D721Med (cell line): ENCODE results near the gene TARS1.

ENCODE experiments used
- DNase-seq: peaks from one replicate; pipeline ENCODE4 v3.0.0; 2011; ENCODE audit warnings: low spot score; ENCODE audit not compliant: insufficient read length
- FAIRE-seq: peaks from 2 replicates; lab custom pipeline; 2011; peaks lifted over from hg19 to GRCh38; lab: Jason Lieb, UNC
- TF ChIP-seq, protein P1 (sequence below): IDR thresholded peaks from 2 replicates; pipeline ENCODE4 v1.5.1; 2012; ENCODE audit warnings: mild to moderate bottlenecking, control low read depth; ENCODE audit not compliant: insufficient read depth; ENCODE audit errors: missing control alignments

Gene TARS1

DNA sequence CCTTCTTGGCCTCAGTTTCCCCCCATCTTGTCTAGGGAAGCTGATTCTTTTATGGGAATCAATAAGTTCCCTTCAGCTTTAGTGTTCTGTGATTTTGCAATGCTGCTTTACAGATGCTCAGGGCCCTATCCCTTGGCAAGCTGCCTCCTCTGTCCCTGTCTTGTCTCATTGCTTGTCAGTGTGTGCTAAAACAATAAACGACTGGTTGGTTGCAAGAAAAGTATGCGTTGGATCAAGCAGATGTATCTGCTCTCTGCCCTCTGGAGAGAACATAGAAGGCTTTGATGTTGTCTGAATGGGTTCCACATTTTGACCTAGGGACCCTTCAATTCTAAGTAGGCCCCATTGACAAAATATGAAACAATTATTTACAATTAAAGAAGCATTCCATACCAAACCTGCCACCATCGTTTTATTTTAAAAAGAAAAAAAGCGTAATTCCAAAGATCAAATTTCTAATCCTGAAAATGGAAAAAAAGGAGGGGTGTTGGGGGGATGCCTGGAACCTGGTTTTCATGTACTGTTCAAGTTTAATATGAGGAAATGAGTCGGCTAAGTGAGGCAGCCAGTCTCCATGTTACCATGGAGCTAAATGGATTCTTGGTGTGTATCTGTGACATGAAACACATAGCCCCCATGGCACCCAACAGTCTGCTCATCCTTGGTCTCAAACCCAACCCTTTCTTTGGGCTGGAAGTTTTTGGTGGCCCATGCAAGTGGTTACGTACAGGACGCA is 31.2 kb upstream of the TARS1 start:
- DNase-seq (no peak), FAIRE-seq (no peak)
- TF ChIP-seq, protein P1, sequence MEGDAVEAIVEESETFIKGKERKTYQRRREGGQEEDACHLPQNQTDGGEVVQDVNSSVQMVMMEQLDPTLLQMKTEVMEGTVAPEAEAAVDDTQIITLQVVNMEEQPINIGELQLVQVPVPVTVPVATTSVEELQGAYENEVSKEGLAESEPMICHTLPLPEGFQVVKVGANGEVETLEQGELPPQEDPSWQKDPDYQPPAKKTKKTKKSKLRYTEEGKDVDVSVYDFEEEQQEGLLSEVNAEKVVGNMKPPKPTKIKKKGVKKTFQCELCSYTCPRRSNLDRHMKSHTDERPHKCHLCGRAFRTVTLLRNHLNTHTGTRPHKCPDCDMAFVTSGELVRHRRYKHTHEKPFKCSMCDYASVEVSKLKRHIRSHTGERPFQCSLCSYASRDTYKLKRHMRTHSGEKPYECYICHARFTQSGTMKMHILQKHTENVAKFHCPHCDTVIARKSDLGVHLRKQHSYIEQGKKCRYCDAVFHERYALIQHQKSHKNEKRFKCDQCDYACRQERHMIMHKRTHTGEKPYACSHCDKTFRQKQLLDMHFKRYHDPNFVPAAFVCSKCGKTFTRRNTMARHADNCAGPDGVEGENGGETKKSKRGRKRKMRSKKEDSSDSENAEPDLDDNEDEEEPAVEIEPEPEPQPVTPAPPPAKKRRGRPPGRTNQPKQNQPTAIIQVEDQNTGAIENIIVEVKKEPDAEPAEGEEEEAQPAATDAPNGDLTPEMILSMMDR = no peak

DNA sequence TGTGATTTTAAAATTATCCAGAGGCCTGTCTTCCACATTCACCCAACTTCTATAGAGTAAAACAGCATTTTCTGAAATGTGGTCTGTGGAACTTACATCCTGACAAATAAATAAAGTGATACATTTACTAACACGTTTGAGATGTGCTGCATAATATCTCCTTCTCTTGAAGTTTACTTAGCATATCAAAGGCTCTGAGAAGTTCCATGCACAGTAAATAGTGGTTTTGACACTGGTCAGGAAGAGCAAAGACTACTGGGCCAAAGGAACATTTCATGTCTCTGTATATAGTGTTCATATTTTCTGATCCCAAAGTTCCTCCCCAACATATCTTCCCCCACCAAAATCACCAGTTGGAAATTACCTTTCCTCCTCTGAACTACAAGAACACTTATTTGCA is 30.5 kb upstream of the TARS1 start:
- no peak for FAIRE-seq
- TF ChIP-seq, protein P1 = no peak
- no peak for DNase-seq

DNA sequence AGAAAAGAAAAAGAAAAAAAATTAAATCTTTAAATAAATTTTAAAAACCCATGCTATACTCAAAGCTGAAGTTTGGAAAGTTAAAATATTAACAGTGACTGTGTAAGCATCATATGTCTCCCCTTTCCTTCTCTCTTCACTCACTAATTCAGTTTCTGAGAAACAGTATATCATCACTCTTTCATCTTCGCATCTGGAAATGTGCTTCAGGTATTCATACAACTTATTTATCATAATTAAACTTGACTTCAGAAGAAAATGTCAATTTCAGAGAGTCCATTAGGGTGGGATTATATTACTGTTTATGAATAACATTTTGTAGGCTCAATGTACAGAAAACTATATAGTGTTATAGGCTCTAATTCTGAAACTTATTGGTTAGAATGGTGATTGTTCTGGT is 29.3 kb upstream of the TARS1 start:
- TF ChIP-seq, protein P1 = no peak
- FAIRE-seq = no peak
- DNase-seq = no peak

DNA sequence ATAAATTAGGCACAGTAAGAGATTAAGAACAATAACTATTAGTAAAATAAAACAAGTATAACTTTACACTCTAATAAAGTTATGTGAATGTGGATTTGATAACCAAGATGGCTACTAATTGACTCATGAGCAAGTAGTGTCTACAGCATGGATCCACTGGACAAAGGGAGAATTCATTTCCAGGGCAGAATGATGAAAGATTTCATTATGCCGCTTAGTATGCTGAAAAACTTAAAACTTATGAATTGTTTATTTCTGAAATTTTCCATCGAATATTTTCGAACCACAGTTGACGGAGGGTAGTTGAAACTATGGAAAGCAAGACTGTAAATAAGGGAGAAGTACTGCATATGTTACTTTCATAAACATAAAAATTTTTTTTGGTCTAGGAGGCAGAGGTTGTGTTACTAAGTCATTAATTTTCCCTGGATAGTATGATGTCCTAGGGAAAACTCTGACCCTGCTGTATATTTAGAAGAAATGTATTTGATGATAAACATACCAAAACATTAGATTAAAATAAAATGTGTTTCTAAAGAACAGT is 24.9 kb upstream of the TARS1 start:
- no peak for DNase-seq
- TF ChIP-seq, protein P1 = no peak
- FAIRE-seq = no peak

DNA sequence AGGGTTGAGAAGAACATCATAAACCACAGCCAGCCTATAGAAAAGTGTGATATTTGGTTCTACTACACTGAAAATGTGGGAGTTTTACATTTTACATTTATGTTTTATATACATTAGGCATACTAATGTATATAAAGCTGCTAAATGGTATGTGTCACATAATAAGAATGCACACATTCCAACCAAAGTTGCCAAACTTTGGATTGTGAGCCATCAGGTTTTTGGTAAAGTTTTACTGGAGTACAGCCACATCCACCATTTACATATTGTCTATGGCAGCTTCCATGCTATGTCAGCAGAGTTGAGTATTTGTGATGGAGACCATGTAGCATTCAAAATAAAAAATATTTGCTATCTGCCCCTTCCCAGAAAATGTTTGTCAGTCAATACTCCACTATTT is 23.1 kb upstream of the TARS1 start:
- FAIRE-seq (no peak), DNase-seq (no peak)
- TF ChIP-seq, protein P1 = no peak

DNA sequence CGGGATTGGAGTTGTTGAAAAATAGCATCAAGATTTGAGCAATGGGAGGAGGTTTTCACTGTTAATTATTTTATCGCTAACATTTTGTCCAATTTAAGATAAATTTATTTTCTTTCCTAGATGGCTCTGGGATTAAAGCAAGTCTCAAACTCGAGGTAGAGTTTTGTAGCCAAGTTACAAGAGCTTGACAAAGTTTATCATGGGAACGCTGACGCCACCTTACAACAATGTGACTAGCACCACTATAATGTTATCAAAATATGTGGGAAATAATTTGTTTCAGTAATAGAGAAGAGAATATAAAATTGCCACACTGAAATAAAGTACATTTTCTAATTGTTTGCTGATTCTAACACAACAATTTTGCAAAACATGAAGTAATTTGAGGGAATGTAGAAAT is 19.8 kb upstream of the TARS1 start:
- TF ChIP-seq, protein P1 = no peak
- FAIRE-seq = no peak
- no peak for DNase-seq

DNA sequence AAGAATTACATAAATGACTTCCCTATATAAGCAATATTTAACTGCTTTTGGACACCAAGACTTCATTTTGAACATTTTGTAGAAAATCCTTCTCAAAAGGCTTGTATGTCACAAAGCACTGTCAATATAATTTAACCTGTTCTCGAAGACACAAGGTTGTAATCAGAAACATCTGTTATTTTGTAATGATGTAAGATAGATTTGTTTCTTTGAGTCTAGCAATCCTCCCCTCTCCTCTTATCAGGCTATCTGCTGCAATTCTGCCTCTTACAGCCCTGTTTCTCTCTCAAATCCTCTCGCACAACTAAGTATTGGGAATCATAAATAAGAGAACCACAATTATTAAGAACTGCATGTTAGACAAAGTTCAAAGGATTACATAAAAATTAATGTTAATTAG is 18.6 kb upstream of the TARS1 start:
- FAIRE-seq (no peak), DNase-seq (no peak)
- TF ChIP-seq, protein P1 = no peak
